Measurements from ENCODE around the gene LRPAP1.

The LRPAP1 gene

DNA sequence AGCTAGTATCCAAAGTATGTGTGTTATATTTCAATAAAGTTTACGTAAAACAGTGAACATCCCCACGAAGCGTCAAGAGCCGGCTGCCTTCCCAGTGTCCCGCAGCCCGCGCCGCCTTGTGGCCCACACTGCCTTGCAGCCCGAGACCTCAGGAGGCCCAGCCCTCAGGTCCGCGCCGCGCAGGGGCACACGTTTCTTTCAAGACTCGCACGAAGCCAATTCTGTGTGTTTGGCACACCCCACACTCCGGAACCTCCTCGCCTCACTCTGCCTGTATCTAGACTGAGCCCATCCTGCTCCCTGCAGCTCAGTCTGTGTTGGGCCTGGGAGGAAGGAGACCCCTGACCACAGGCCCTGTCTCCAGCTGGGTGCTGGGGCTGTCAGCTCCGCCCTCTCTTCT is 5.8 kb downstream of the LRPAP1 start:
- H3K4me3 ChIP-seq (ENCODE audit: low read depth, low read length) = no peak overlapping the region
- TF ChIP-seq, protein P1, sequence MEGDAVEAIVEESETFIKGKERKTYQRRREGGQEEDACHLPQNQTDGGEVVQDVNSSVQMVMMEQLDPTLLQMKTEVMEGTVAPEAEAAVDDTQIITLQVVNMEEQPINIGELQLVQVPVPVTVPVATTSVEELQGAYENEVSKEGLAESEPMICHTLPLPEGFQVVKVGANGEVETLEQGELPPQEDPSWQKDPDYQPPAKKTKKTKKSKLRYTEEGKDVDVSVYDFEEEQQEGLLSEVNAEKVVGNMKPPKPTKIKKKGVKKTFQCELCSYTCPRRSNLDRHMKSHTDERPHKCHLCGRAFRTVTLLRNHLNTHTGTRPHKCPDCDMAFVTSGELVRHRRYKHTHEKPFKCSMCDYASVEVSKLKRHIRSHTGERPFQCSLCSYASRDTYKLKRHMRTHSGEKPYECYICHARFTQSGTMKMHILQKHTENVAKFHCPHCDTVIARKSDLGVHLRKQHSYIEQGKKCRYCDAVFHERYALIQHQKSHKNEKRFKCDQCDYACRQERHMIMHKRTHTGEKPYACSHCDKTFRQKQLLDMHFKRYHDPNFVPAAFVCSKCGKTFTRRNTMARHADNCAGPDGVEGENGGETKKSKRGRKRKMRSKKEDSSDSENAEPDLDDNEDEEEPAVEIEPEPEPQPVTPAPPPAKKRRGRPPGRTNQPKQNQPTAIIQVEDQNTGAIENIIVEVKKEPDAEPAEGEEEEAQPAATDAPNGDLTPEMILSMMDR (IDR thresholded peaks at IDR 0.05; ENCODE audit: borderline replicate concordance, insufficient read depth, low read depth, low read length) = no peak

DNA sequence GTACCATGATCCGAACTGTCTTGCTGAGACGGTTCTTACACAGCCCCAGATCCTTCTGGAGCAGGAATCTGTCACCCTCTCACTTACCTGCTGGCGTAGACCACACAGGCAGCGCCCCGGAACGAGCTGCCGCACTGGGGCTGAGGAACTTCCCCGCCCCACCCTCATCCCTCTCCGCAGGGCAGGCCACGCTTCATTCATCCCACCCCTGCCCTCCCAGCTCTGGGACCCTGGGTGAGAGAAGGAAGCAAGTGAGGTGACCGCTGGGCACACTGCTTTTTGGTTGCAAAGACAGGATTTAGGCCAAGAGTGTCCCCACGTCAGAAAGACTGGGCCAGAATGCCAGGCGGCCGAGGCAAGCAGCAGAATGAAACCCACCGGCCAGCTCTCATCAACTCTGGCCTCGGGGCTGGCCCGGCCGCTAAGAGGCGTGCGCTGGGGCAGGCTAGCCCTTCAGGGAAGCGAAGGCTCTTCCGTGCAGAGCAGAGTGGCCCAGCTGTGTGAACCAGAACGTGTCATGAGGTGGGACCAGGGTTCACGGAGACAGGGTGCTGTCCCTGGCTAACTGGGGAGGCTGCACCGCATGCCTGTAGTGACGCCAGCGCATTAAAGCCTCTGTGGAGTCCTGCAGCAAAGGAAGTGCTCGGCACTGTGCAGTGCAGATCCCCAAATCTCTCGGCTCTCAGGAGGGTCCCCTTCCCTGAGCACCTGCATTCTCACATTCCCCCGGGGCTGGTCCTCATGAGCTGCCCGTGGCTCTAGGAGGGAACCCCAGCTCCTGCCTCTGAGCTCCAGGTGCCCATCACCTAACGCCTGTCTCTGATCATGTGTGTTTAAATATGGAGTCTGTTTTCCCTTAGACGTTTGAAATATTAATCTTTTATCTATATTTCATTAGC is 6.4 kb downstream of the LRPAP1 start:
- TF ChIP-seq, protein P1 (IDR thresholded peaks at IDR 0.05; ENCODE audit: borderline replicate concordance, insufficient read depth, low read depth, low read length) = no peak
- no peak overlapping the region for H3K4me3 ChIP-seq (ENCODE audit: low read depth, low read length)

DNA sequence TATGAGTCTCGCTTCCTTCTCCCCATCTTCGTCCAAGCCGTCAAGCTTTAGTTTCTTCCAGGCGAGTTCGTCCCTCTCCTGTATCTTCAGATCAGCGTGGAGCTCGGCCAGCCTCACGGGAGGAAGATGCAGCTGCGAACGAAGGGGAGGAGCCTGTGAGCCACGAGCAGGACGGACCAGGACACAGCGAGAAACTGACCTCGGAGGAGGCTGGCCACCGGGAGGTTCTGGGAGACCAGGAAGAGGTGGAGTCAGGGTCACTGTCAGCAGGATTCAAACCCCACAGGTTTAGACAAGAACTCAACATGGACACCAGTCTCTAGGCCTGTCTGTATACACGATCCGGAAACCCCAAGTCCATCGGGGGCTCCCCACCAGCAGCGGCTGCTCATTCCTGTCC is 7.3 kb downstream of the LRPAP1 start:
- H3K4me3 ChIP-seq (ENCODE audit: low read depth, low read length) = no peak overlapping the region
- TF ChIP-seq, protein P1 (IDR thresholded peaks at IDR 0.05; ENCODE audit: borderline replicate concordance, insufficient read depth, low read depth, low read length) = no peak

DNA sequence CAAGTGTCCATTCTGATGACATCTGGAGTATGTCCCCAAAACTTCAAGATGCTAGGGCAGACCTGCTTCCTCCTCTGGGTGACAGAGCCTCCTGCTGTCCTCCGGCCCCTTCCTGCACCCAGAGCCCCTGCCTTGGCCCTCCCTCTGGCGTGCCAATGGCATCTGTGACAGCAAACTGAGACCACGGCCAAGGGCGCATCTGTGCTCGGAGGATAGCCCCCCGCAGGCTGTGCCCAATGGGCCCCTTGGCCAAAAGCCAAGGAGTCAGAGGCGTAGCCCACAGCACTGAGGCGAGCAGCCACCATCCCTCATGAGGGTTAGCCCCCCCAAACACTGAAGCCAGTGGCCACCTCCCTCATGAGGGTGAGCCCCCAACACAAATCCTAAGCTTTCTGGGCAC is 7.9 kb downstream of the LRPAP1 start:
- H3K4me3 ChIP-seq (ENCODE audit: low read depth, low read length) = no peak overlapping the region
- TF ChIP-seq, protein P1 (IDR thresholded peaks at IDR 0.05; ENCODE audit: borderline replicate concordance, insufficient read depth, low read depth, low read length) = no peak

DNA sequence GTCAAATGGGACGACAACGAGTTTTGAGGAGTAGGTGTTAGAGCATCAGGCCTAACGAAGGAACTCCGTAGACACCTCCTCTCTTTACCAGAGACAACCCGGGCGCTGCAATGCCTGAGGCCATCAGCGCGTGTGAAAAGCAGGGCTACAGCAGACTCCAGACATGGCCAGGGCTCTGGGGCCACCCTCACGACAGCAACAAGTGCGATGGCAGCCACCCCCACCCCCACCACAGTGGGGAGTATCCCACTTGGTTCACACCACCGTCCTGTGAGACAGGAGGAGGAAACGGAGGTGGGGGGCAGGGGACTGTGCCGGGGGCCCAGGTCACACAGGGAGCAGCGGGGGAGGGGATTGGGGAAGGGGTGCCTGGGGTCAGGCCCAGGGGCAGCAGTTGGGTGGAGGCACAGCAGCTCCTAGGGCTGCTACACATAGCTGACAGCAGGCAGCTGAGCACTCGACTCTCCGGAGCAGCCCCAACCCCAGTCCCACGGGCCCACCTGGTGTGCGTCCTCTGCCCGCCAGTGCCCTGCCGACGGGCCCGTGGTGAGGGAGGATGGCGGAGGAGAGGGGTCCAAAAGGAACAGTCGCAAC is 8.5 kb downstream of the LRPAP1 start:
- TF ChIP-seq, protein P1 (IDR thresholded peaks at IDR 0.05; ENCODE audit: borderline replicate concordance, insufficient read depth, low read depth, low read length) = no peak
- H3K4me3 ChIP-seq (ENCODE audit: low read depth, low read length) = no peak overlapping the region

DNA sequence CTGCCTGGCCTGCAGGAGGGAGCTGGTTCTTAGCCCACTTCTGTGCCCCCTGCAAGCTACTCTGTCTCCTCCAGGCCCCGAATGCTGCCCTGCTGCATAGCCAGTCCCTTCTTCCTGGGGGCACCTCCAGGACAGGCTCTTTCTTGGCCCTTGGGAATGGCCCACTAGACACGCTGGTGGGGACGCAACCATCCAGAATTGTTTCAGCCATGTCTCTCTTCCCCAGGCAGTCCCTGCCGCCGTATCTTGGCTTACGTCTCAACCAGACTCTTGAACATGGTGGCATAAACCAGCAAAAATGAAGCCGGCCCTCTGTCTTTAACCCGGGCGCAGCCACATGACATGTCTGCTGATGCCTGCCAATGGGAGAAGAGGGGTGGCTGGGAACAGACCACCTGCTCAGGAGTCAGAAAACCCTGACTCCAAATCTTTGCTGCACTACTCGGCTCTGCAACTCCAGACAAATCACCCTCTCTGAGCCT is 9.0 kb downstream of the LRPAP1 start:
- H3K4me3 ChIP-seq (ENCODE audit: low read depth, low read length) = no peak overlapping the region
- TF ChIP-seq, protein P1 (IDR thresholded peaks at IDR 0.05; ENCODE audit: borderline replicate concordance, insufficient read depth, low read depth, low read length) = no peak
